Fibroblast of villous mesenchyme (primary cell): ENCODE data around the gene ERCC6. TPM values are rescaled to one million over a fixed set of nuclear protein-coding genes. Genes with fewer than 3 reads are reported as not detected.

ENCODE experiments used
- DNase-seq: peaks from one replicate; pipeline ENCODE4 v3.0.0-alpha.2; 2010; ENCODE audit warnings: low read depth
- H3K4me3 ChIP-seq: 2 replicates; pipeline ENCODE4 v1.5.1; 2011; ENCODE audit warnings: low read depth, mild to moderate bottlenecking, low read length
- total RNA-seq: library from RNA; depleted of rRNA; stranded (reverse); fragments of >200 nt; gene quantifications from 2 replicates; pipeline ENCODE4 v1.2.3, GENCODE V29; 2012
- TF ChIP-seq, protein P1 (sequence below): IDR thresholded peaks from 2 replicates; pipeline ENCODE4 v1.5.1; 2012; ENCODE audit warnings: low read depth, mild to moderate bottlenecking, low read length; ENCODE audit not compliant: insufficient read depth

ERCC6 gene
- total RNA-seq, 1 donor, result 35.4 TPM

DNA sequence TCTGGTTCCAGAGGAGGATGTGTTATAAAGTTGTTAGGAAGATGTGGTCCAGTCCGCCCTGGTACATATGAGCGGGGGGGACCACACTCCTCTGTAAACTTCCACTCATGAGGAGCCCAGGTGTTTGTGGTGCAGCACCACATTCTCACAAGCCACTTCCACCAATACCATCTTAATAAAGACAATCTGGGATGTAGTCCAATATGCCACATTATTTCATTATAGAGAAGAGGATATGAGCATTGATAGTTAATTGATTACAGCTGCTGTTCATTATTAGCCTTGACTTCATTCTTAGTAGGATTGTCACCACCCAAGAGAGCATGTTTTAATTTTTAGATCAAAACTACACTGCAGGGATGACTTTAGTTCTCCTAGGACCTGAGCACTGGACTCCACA, 40.5 kb downstream of the ERCC6 start:
- no peak for DNase-seq
- no peak overlapping the region for H3K4me3 ChIP-seq
- TF ChIP-seq, protein P1, sequence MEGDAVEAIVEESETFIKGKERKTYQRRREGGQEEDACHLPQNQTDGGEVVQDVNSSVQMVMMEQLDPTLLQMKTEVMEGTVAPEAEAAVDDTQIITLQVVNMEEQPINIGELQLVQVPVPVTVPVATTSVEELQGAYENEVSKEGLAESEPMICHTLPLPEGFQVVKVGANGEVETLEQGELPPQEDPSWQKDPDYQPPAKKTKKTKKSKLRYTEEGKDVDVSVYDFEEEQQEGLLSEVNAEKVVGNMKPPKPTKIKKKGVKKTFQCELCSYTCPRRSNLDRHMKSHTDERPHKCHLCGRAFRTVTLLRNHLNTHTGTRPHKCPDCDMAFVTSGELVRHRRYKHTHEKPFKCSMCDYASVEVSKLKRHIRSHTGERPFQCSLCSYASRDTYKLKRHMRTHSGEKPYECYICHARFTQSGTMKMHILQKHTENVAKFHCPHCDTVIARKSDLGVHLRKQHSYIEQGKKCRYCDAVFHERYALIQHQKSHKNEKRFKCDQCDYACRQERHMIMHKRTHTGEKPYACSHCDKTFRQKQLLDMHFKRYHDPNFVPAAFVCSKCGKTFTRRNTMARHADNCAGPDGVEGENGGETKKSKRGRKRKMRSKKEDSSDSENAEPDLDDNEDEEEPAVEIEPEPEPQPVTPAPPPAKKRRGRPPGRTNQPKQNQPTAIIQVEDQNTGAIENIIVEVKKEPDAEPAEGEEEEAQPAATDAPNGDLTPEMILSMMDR, result no peak

DNA sequence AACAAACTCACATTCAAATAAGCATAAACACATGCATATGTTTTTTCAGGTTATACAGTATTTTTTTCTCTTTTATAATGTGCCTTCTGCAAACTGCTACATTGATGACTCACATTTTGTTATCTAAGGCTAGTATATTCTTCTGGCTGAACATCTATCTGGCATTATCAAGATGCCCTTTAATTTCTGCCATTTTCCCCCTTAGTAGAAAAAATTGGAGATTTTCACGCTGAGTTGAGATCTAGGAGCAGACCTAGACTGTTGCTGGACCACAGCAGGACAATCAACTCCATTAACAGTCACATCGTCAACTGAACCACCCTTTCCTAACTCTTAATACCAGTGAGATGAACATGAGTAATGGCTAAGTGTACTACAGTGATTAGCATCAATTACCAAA, 41.6 kb downstream of the ERCC6 start:
- no peak for DNase-seq
- TF ChIP-seq, protein P1, result no peak

DNA sequence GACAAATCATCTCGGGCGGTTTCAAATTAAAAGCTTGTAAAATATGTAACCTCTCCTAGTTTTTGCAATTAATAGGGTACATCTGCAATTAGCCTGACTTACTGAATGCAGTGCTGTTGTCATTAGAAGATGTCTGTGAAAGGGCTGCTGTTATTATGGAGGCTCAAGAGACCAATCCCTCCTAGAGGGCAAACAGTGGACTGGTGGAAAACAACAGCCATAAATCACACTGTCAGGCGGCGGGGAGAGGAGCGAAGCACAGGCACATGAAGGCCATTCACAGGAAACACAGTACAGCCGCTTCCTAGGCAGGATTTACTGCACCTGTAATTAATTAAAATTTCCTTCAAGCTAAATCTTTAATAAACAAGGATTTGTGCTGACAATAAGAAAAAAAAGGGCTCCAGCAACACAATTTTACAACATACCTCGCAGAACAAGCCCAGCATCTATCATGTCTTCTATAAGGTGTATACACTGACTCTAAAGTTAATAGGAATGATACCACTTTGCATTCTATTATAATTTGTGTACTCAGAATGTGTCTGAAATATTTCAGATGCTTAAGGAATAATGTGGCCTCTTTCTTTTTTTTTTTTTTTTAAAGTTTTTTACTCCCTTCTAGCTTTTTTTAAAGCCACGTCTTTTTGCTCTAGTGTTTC, 50.7 kb downstream of the ERCC6 start:
- no peak overlapping the region for H3K4me3 ChIP-seq
- TF ChIP-seq, protein P1, result no peak
- peak; percentile 72 for DNase-seq

More for the DNA sequence above, 41.6 kb downstream of the ERCC6 start:
- H3K4me3 ChIP-seq, result no peak overlapping the region

DNA sequence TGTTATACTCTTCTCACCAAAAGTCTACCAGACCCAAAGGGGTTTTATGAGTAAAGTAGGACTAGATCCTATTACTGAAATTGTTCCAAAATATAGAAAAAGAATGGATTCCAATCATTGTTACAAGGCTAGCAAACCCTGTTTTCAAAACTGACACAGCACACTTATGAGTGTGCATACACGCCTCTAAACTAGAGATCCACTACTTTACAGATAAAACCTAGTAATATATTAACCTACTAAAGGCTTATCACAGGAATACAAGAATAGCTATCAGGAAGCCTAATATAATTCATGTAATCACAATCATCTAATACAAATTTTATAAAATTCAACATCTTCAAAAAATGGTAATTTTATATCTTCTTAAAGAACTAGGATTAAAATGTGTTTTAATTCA, 52.2 kb downstream of the ERCC6 start:
- TF ChIP-seq, protein P1, result no peak
- no peak for DNase-seq
- no peak overlapping the region for H3K4me3 ChIP-seq

DNA sequence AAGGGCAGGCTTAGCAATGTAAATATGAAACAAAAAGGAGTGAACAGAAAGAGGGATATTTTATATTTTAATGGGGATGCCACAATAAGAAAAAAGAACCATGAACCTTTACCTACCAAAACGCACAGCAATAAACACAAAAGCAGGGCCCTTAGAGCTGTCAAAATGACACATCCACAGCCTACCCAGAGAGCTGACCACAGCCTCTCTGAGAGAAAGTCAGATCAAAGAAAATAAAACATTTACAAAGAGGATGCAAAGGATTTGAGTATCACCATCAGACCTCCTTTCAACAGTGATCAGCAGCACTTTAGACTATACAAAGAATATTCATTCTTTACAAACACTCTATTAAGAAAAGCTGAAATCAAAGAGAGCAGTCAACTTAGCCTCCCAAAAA, 52.9 kb downstream of the ERCC6 start:
- TF ChIP-seq, protein P1, result no peak
- H3K4me3 ChIP-seq, result no peak overlapping the region
- DNase-seq, result no peak

DNA sequence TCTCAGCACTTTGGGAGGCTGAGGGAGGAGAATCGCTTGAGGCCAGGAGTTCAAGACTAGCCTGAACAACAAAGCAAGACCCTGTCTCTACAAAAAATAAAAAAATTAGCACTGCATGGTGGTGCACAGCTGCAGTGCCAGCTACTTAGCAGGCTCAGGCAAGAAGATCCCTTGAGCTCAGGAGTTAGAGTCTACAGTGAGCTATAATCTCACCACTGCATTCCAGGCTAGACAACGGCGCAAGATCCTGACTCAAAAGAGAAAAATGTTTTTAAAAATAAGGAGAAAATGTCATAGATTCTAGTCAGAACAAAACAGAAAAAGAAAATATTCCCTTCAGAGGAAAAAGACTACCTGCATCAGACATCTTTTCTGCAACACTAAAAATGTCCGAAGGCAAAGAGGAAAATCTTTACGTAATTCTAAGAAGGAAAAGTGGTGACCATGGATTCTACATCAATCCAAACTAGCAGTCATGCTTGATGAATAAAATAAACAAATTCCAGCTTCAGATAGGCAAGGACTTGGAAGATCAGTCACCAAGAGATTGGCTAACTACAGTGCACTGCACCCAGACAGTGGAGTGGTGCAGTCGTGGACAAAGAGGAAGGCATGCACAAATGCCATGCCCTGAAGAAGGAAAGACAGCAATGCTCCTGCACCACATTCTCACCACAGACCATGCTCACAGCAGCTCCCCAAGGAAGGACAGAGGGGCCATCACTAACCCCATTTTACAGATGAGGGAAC, 54.3 kb downstream of the ERCC6 start:
- peak; percentile 42 for DNase-seq
- H3K4me3 ChIP-seq, result no peak overlapping the region
- TF ChIP-seq, protein P1, result no peak
